ENCODE measurements around the gene SORBS2.

SORBS2 gene

GRCh38 chr4:185835814-185836213 is 23.8 kb upstream of the SORBS2 start:
- H4K20me1 ChIP-seq (ENCODE audit: insufficient read depth, low read length, poor library complexity, severe bottlenecking) = no peaks in the 10 kb centered on the region
- no peak for TF ChIP-seq EZH2phosphoT487 (IDR thresholded peaks at IDR 0.05; ENCODE audit: borderline replicate concordance)
- TF ChIP-seq, protein P1, sequence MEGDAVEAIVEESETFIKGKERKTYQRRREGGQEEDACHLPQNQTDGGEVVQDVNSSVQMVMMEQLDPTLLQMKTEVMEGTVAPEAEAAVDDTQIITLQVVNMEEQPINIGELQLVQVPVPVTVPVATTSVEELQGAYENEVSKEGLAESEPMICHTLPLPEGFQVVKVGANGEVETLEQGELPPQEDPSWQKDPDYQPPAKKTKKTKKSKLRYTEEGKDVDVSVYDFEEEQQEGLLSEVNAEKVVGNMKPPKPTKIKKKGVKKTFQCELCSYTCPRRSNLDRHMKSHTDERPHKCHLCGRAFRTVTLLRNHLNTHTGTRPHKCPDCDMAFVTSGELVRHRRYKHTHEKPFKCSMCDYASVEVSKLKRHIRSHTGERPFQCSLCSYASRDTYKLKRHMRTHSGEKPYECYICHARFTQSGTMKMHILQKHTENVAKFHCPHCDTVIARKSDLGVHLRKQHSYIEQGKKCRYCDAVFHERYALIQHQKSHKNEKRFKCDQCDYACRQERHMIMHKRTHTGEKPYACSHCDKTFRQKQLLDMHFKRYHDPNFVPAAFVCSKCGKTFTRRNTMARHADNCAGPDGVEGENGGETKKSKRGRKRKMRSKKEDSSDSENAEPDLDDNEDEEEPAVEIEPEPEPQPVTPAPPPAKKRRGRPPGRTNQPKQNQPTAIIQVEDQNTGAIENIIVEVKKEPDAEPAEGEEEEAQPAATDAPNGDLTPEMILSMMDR (conservative IDR thresholded peaks at IDR 0.05; ENCODE audit: low read length) = no peak

GRCh38 chr4:185835336-185835735 is 23.3 kb upstream of the SORBS2 start:
- Histone ChIP-seq H3K4me3 (ENCODE audit: low read length, poor library complexity, severe bottlenecking) (no peak overlapping the region), H3K9ac (ENCODE audit: low read depth, low read length, poor library complexity, severe bottlenecking) (no peak overlapping the region), H3K4me2 (ENCODE audit: low read depth, low read length, poor library complexity, severe bottlenecking) (no peak overlapping the region), H4K20me1 (ENCODE audit: insufficient read depth, low read length, poor library complexity, severe bottlenecking) (no peaks in the 10 kb centered on the region), H3K9me3 (ENCODE audit: insufficient read depth, low read depth, low read length) (no peaks in the 10 kb centered on the region), H3K79me2 (ENCODE audit: insufficient read depth, low read length) (no peaks in the 10 kb centered on the region), H3K9me2 (replicated peaks; ENCODE audit: low read depth, low read length) (no peaks in the 10 kb centered on the region), H3F3A (ENCODE audit: low read depth) (no peaks in the 10 kb centered on the region), H3K4me1 (ENCODE audit: insufficient read depth, low read length, poor library complexity, severe bottlenecking) (no peaks in the 10 kb centered on the region), H2AFZ (ENCODE audit: low read length) (no peak overlapping the region), H3K27me3 (ENCODE audit: insufficient read depth, low read length, poor library complexity, severe bottlenecking) (no peaks in the 10 kb centered on the region), H3K36me3 (ENCODE audit: insufficient read depth, low read length) (no peaks in the 10 kb centered on the region)
- TF ChIP-seq EZH2phosphoT487 (IDR thresholded peaks at IDR 0.05; ENCODE audit: borderline replicate concordance) = no peak
- TF ChIP-seq, protein P1 (conservative IDR thresholded peaks at IDR 0.05; ENCODE audit: low read length) = no peak

More at GRCh38 chr4:185835814-185836213, 23.8 kb upstream of the SORBS2 start:
- no peak overlapping the region for H3K4me2 ChIP-seq (ENCODE audit: low read depth, low read length, poor library complexity, severe bottlenecking)
- no peak overlapping the region for H3K9ac ChIP-seq (ENCODE audit: low read depth, low read length, poor library complexity, severe bottlenecking)
- H3K4me3 ChIP-seq (ENCODE audit: low read length, poor library complexity, severe bottlenecking) = no peak overlapping the region
- no peaks in the 10 kb centered on the region for H3F3A ChIP-seq (ENCODE audit: low read depth)
- no peaks in the 10 kb centered on the region for H3K27me3 ChIP-seq (ENCODE audit: insufficient read depth, low read length, poor library complexity, severe bottlenecking)
- no peaks in the 10 kb centered on the region for H3K4me1 ChIP-seq (ENCODE audit: insufficient read depth, low read length, poor library complexity, severe bottlenecking)
- no peaks in the 10 kb centered on the region for H3K36me3 ChIP-seq (ENCODE audit: insufficient read depth, low read length)
- H3K9me2 ChIP-seq (replicated peaks; ENCODE audit: low read depth, low read length) = no peaks in the 10 kb centered on the region
- H2AFZ ChIP-seq (ENCODE audit: low read length) = no peak overlapping the region
- no peaks in the 10 kb centered on the region for H3K9me3 ChIP-seq (ENCODE audit: insufficient read depth, low read depth, low read length)
- no peaks in the 10 kb centered on the region for H3K79me2 ChIP-seq (ENCODE audit: insufficient read depth, low read length)

DNA sequence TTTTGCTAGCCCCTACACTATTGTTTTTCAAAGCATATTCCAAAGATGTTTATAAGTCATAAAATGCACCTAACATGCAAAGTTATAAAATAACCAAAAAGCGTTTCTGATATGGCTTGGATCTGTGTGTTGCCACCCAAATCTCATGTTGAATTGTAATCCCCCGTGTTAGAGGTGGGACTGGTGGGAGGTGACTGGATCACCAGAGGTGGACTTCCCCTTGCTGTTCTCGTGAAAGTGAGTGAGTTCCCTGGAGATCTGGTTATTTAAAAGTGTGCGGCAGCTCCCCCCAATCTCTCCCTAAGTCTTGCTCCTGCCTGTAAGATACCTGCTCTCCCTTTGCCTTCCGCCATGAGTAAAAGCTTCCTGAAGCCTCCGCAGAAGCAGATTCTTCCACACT is 22.8 kb upstream of the SORBS2 start:
- Histone ChIP-seq H3K9ac (ENCODE audit: low read depth, low read length, poor library complexity, severe bottlenecking) (no peak overlapping the region), H3K79me2 (ENCODE audit: insufficient read depth, low read length) (no peaks in the 10 kb centered on the region), H3K36me3 (ENCODE audit: insufficient read depth, low read length) (no peaks in the 10 kb centered on the region), H3K4me2 (ENCODE audit: low read depth, low read length, poor library complexity, severe bottlenecking) (no peak overlapping the region), H3K9me3 (ENCODE audit: insufficient read depth, low read depth, low read length) (no peaks in the 10 kb centered on the region), H2AFZ (ENCODE audit: low read length) (no peak overlapping the region), H3K27me3 (ENCODE audit: insufficient read depth, low read length, poor library complexity, severe bottlenecking) (no peaks in the 10 kb centered on the region), H3K4me1 (ENCODE audit: insufficient read depth, low read length, poor library complexity, severe bottlenecking) (no peaks in the 10 kb centered on the region), H3F3A (ENCODE audit: low read depth) (no peaks in the 10 kb centered on the region), H3K9me2 (replicated peaks; ENCODE audit: low read depth, low read length) (no peaks in the 10 kb centered on the region), H4K20me1 (ENCODE audit: insufficient read depth, low read length, poor library complexity, severe bottlenecking) (no peaks in the 10 kb centered on the region), H3K4me3 (ENCODE audit: low read length, poor library complexity, severe bottlenecking) (no peak overlapping the region)
- no peak for TF ChIP-seq EZH2phosphoT487 (IDR thresholded peaks at IDR 0.05; ENCODE audit: borderline replicate concordance)
- TF ChIP-seq, protein P1 (conservative IDR thresholded peaks at IDR 0.05; ENCODE audit: low read length) = no peak

Data from Loucy (cell line).